Gastroesophageal sphincter (tissue), 3 donors: ENCODE measurements around the gene NFATC2IP.

Source experiments
- CTCF ChIP-seq, 4 experiments: fragments of 200-600 bp in 2 of 4; fragments of 450-650 bp in 2 of 4; sonication (generic) in 1 of 4; IDR thresholded peaks; one replicate each; pipeline ENCODE4 v1.5.1; 2017 to 2019; ENCODE audit warnings: antibody characterized with exemption in 4 of 4, mild to moderate bottlenecking in 2 of 4, moderate library complexity in 2 of 4
- EP300 ChIP-seq: sonication (generic); formaldehyde crosslinking; IDR thresholded peaks from one replicate; pipeline ENCODE4 v1.6.1; 2017; ENCODE audit warnings: antibody characterized with exemption, mild to moderate bottlenecking
- POLR2A ChIP-seq, 2 donors: fragments of 450-650 bp; IDR thresholded peaks; one replicate each; pipeline ENCODE4 v1.6.1; 2017; ENCODE audit warnings: antibody characterized with exemption in 2 of 2, mild to moderate bottlenecking in 2 of 2, moderate library complexity in 1 of 2

- TF ChIP-seq CTCF (IDR thresholded peaks at IDR 0.05) (no peak), EP300 (no peak), POLR2A (IDR thresholded peaks at IDR 0.05) (no peak)
Observed at GRCh38 chr16:28964496-28964895, 13.8 kb downstream of the NFATC2IP start.
